DMS114 treated with DMSO at 0.1 percent for 48 hours (cell line): Measurements from ENCODE around the gene CDC16.
"Not testable (repeated sequence)": the region's sequence is repeated elsewhere in the genome, so short reads cannot be mapped to it uniquely, and the experiment has no call there.

Source experiments
- DNase-seq: peaks from one replicate; lab custom pipeline; 2025; ENCODE audit not compliant: unreplicated experiment; lab: John Stamatoyannopoulos, UW

Gene CDC16, protein sequence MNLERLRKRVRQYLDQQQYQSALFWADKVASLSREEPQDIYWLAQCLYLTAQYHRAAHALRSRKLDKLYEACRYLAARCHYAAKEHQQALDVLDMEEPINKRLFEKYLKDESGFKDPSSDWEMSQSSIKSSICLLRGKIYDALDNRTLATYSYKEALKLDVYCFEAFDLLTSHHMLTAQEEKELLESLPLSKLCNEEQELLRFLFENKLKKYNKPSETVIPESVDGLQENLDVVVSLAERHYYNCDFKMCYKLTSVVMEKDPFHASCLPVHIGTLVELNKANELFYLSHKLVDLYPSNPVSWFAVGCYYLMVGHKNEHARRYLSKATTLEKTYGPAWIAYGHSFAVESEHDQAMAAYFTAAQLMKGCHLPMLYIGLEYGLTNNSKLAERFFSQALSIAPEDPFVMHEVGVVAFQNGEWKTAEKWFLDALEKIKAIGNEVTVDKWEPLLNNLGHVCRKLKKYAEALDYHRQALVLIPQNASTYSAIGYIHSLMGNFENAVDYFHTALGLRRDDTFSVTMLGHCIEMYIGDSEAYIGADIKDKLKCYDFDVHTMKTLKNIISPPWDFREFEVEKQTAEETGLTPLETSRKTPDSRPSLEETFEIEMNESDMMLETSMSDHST

GRCh38 chr13:114234645-114235421, at the start of gene CDC16:
CDC16 (plus strand) TSS chr13:114234897; CDS start chr13:114235085, 188 bp downstream.
- DNase-seq = peak; percentile 73

- no peak for DNase-seq
These were observed 49.3 kb upstream of the CDC16 start for GRCh38 chr13:114185182-114185971.

- DNase-seq = no peak
These were observed 39.8 kb upstream of the CDC16 start for GRCh38 chr13:114194853-114195252.

- no peak for DNase-seq
These were observed 38.1 kb upstream of the CDC16 start for GRCh38 chr13:114196629-114197028.

- DNase-seq = no peak
These were observed 36.1 kb upstream of the CDC16 start for GRCh38 chr13:114198556-114198955.

DNA sequence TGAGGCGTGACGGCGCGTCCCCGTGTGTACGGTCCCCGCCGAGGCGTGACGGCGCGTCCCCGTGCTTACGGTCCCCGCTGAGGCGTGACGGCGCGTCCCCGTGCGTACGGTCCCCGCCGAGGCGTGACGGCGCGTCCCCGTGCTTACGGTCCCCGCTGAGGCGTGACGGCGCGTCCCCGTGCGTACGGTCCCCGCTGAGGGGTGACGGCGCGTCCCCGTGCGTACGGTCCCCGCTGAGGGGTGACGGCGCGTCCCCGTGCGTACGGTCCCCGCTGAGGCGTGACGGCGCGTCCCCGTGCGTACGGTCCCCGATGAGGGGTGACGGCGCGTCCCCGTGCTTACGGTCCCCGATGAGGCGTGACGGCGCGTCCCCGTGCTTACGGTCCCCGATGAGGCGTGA, 35.2 kb upstream of the CDC16 start:
- DNase-seq = not testable (repeated sequence)

- DNase-seq = no peak
These were observed 34.7 kb upstream of the CDC16 start for GRCh38 chr13:114199954-114200353.

DNA sequence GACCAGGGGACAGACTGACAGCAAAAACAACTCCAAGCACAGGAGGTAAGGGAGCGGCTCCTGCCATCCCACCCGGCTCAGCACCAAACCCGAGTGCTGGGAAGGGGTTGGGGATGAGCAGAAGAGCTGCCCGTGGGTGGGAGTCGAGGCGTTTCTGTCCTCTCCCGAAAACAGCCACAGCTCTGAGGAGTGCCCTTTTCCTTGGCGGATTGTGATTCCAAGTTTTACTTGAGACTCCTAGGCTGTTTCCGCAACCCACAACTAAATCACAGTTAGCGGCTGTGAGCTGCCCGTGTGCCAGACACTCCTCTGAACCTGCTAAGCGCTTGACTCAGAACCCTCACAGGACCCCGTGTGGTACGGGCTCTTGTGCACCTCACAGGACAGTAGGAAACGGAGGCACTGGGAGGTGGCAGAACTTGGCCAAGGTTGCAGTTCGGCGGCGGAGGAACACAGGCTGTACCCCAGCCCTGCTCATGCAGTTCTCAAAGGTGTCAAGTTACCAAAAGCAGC, 34.2 kb upstream of the CDC16 start:
- DNase-seq = no peak

DNA sequence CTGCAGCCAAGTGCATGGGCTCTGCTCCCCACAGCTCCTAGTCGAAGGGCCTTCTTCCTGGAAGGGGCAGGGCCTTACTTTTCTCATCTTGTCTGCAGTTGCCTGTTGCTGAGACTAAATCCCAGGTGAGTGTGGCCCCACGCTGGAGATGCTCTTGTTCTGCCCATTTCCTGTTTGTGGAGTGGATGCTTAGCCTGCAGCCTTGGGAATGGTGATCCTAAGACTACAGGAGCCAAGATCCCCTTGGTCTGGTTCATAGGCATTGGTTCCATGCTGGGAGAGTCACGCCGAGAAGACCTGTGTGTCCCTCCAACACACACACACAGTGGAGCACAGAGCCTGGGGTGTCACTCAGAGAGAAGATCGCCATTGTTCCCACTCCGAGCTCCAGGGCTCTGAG, 32.1 kb upstream of the CDC16 start:
- no peak for DNase-seq

- DNase-seq = no peak
These were observed 31.2 kb upstream of the CDC16 start for GRCh38 chr13:114203536-114203935.

DNA sequence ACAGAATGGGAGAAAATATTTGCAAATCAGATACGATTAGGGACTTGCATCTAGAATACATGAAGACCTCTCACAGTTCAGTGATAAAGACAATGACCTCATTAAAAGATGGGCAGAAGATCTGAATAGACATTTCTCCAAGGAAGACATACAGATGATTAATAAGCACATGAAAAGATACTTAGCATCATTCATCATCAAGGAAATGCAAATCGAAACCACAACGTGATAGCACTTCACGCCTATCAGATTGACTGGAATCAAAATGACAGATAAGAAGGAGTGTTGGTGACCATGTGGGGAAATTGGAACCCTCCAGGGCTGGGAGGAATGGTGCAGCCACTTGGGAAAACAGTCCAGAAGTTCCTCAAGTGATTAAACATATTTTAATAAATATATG, 29.8 kb upstream of the CDC16 start:
- DNase-seq = no peak

DNA sequence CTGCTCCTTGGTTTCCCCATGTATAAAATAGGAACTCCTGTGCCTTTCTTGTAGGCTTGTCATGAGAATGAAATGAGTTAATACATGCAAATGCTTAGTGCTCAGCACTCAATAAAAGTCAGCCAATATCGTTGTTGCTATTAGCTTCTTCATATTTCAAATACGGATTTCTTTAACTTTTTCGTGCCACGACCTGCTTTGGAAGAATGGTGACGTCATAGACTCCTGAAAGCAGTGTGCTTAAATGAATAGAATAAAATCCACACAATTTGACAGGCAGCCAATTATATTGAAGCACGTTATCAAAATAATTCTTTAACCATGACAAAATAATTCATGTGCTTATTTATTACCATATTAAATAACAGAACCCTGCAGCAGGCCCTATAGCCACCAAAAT, 26.6 kb upstream of the CDC16 start:
- DNase-seq = no peak

- DNase-seq = no peak
These were observed 23.1 kb upstream of the CDC16 start for GRCh38 chr13:114211446-114212157.

GRCh38 chr13:114212158-114212495, 22.6 kb upstream of the CDC16 start:
- no peak for DNase-seq

- no peak for DNase-seq
These were observed 20.7 kb upstream of the CDC16 start for GRCh38 chr13:114213980-114214379.

- DNase-seq = no peak
These were observed 15.3 kb upstream of the CDC16 start for GRCh38 chr13:114219392-114219791.

DNA sequence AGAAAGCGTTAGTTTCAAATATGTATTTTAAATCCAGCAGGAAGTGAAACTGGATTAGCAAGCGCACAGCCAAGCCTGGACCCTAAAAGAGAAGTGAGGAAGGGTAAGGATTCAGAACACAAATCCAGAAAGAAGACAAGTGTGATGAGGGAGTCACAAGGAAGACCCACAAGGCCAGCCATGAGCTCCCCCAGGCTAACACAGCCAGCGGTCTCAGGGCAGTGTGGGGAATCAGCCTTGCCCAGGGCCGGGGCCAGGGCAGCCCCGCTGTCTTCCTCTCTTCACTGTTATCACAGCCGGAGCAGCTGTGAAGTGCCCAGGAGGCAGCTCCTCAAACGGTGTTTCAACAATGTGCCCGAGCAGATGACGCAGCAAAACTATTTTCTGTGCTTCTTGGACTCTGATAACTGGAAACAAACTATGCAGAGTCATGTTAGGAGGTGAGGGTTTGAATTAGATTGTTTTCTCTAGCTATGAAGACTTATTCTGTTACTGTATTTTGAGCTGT, 12.2 kb upstream of the CDC16 start:
- DNase-seq = no peak

GRCh38 chr13:114224201-114224600, 10.5 kb upstream of the CDC16 start:
- DNase-seq = no peak

- DNase-seq = no peak
These were observed 9.1 kb upstream of the CDC16 start for GRCh38 chr13:114225610-114226009.

DNA sequence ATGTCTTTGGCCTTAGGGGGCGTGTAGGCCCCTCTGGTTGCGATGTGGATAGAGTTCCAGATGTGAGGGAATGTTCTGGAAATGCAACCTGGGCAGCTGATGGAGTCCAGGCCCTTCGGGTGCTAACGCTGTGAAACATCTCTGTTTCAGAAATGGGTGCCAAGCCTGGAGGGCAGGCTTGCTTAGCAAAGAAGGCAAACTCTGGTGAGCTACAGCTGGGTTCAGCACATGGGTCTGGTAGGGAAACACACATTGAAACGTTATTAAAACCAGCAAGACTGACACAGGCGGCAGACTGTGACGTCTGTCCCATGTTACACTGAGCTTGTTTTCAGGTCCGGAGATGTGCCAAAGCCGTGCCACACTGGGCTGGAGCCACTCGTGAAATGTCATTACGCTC, 8.6 kb upstream of the CDC16 start:
- DNase-seq = no peak
